ENCODE measurements around the gene NUBP2.

NUBP2 gene

DNA sequence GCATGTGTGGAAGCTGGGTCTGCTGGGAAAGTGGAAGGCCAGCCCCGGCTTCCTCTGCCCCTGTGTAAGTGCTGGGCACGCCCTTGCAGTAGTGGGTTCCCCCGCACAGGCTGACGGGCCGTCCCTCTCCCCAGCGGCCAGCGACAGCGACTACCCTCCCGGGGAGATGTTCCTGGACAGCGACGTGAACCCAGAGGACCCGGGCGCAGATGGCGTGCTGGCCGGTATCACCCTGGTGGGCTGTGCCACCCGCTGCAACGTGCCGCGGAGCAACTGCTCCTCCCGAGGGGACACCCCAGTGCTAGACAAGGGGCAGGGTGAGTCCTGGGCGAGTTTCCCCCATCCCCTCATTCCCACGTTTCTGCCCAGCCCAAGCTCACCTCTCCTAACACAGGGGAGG, 16.9 kb upstream of the NUBP2 start:
- Histone ChIP-seq H3K36me3 (ENCODE audit: control insufficient read depth in 4 of 4, insufficient read depth in 4 of 4, low read length in 3 of 4) (peaks cover 7 to 91% (median 55%) of the 10 kb centered on the region in 4 experiments), H3K27me3 (replicated peaks in 2 of 5; ENCODE audit: control insufficient read depth in 4 of 5, insufficient read depth in 5 of 5, low read length in 4 of 5) (no peaks in the 10 kb centered on the region), H3K9me3 (ENCODE audit: control extremely low read depth in 1 of 5, control insufficient read depth in 4 of 5, insufficient read depth in 2 of 5, low read depth in 1 of 5, low read length in 4 of 5) (no peaks in the 10 kb centered on the region), H3K27ac (ENCODE audit: insufficient read depth in 1 of 2, low read depth in 1 of 2, low read length in 2 of 2, poor library complexity in 1 of 2, severe bottlenecking in 2 of 2) (no peak overlapping the region), H3K4me1 (ENCODE audit: control extremely low read depth in 1 of 4, control insufficient read depth in 4 of 4, insufficient read depth in 4 of 4, low read length in 3 of 4) (peaks cover 0 to 9% (median 7%) of the 10 kb centered on the region in 4 experiments), H3K4me3 (ENCODE audit: control insufficient read depth in 1 of 7, extremely low read depth in 1 of 7, insufficient read depth in 4 of 7, low read depth in 2 of 7, low read length in 6 of 7) (no peak overlapping the region)
- DNase-seq = no peak
- WGBS (ENCODE audit: insufficient coverage) = 93% methylated on average over 20 of the region's 22 CpGs
- POLR2A ChIA-PET = interaction anchor here (0.6 kb wide), 1 partner anchor 12 kb away, joined by 3 read pairs; no protein-coding TSS in a partner anchor
- CTCF ChIA-PET = no interaction called here

DNA sequence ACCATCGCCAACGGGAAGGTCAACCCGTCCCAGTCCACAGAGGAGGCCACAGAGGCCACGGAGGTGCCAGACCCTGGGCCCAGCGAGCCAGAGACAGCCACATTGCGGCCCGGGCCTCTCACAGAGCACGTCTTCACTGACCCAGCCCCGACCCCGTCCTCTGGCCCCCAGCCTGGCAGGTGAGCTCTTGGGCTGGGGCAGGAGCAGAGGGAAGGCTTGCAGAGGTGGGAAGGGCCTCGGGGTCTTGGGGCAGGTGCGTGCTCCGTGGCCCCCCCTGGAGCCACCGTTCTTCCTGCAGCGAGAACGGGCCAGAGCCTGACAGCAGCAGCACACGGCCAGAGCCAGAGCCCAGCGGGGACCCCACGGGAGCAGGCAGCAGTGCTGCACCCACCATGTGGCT, 16.5 kb upstream of the NUBP2 start:
- Histone ChIP-seq H3K9me3 (ENCODE audit: control extremely low read depth in 1 of 5, control insufficient read depth in 4 of 5, insufficient read depth in 2 of 5, low read depth in 1 of 5, low read length in 4 of 5) (no peaks in the 10 kb centered on the region), H3K27me3 (replicated peaks in 2 of 5; ENCODE audit: control insufficient read depth in 4 of 5, insufficient read depth in 5 of 5, low read length in 4 of 5) (no peaks in the 10 kb centered on the region), H3K4me3 (ENCODE audit: control insufficient read depth in 1 of 7, extremely low read depth in 1 of 7, insufficient read depth in 4 of 7, low read depth in 2 of 7, low read length in 6 of 7) (no peak overlapping the region), H3K36me3 (ENCODE audit: control insufficient read depth in 4 of 4, insufficient read depth in 4 of 4, low read length in 3 of 4) (peaks cover 7 to 88% (median 53%) of the 10 kb centered on the region in 4 experiments), H3K27ac (ENCODE audit: insufficient read depth in 1 of 2, low read depth in 1 of 2, low read length in 2 of 2, poor library complexity in 1 of 2, severe bottlenecking in 2 of 2) (no peak overlapping the region), H3K4me1 (ENCODE audit: control extremely low read depth in 1 of 4, control insufficient read depth in 4 of 4, insufficient read depth in 4 of 4, low read length in 3 of 4) (peaks cover 0 to 10% (median 8%) of the 10 kb centered on the region in 4 experiments)
- CTCF ChIA-PET = no interaction called here
- DNase-seq = no peak
- POLR2A ChIA-PET = interaction anchor here (0.6 kb wide), 1 partner anchor 11 kb away, joined by 3 read pairs; no protein-coding TSS in a partner anchor
- WGBS (ENCODE audit: insufficient coverage) = 100% methylated on average over 18 of the region's 19 CpGs

DNA sequence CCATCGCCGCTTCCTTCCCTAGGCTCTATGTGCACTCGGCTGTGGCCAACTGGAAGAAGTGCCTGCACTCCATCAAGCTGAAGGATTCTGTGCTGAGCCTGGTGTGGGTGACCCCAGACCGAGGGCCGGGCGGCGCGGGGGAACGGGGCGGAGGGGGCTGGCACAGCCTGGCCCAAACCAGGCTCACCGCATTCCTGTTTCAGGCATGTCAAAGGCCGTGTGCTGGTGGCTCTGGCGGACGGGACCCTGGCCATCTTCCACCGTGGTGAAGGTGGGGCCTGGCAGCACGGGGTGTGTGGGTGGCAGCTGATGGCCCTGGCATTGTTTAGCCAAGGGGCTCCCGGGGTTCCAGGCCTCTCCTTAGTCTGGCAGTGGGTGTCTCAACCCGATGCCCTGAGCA, 16.1 kb upstream of the NUBP2 start:
- no peak for DNase-seq
- ChIA-PET CTCF (no interaction called here), POLR2A (no interaction called here)
- Histone ChIP-seq H3K9me3 (ENCODE audit: control extremely low read depth in 1 of 5, control insufficient read depth in 4 of 5, insufficient read depth in 2 of 5, low read depth in 1 of 5, low read length in 4 of 5) (no peaks in the 10 kb centered on the region), H3K27me3 (replicated peaks in 2 of 5; ENCODE audit: control insufficient read depth in 4 of 5, insufficient read depth in 5 of 5, low read length in 4 of 5) (no peaks in the 10 kb centered on the region), H3K4me1 (ENCODE audit: control extremely low read depth in 1 of 4, control insufficient read depth in 4 of 4, insufficient read depth in 4 of 4, low read length in 3 of 4) (peaks cover 0 to 11% (median 10%) of the 10 kb centered on the region in 4 experiments), H3K27ac (ENCODE audit: insufficient read depth in 1 of 2, low read depth in 1 of 2, low read length in 2 of 2, poor library complexity in 1 of 2, severe bottlenecking in 2 of 2) (no peak overlapping the region), H3K4me3 (ENCODE audit: control insufficient read depth in 1 of 7, extremely low read depth in 1 of 7, insufficient read depth in 4 of 7, low read depth in 2 of 7, low read length in 6 of 7) (no peak overlapping the region), H3K36me3 (ENCODE audit: control insufficient read depth in 4 of 4, insufficient read depth in 4 of 4, low read length in 3 of 4) (peaks cover 7 to 87% (median 51%) of the 10 kb centered on the region in 4 experiments)
- 98% methylated on average over 9 of the region's 18 CpGs for WGBS (ENCODE audit: insufficient coverage)

DNA sequence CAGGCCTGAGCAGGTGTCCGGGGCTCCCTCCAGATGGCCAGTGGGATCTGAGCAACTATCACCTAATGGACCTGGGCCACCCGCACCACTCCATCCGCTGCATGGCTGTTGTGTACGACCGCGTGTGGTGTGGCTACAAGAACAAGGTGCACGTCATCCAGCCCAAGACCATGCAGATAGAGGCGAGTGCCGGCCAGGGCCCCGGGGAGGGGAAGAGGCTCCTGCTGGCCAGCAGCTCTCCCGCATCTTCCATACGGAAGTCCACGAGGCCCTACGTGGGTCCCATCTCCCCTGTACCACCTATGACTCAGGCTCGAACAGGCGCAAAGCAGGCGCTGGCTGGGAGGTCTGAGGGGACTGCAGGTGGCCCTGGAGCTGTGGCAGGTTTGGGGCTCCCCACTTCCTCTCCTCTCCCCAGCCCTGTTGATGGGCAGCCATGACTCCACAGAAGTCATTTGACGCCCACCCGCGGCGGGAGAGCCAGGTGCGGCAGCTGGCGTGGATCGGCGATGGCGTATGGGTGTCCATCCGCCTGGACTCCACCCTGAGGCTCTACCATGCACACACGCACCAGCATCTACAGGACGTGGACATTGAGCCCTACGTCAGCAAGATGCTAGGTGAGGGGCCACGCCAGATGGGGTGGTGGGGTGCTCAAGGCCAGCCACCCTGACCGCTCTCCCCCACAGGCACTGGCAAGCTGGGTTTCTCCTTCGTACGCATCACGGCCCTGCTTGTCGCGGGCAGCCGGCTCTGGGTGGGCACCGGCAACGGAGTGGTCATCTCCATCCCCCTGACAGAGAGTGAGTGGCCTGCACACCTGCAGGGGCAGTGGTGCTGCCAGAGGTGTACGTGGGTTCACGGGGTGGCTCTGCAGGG, 15.4 kb upstream of the NUBP2 start:
- H3K4me3 ChIP-seq (ENCODE audit: control insufficient read depth in 1 of 7, extremely low read depth in 1 of 7, insufficient read depth in 4 of 7, low read depth in 2 of 7, low read length in 6 of 7) = no peak overlapping the region
- H3K4me1 ChIP-seq (ENCODE audit: control extremely low read depth in 1 of 4, control insufficient read depth in 4 of 4, insufficient read depth in 4 of 4, low read length in 3 of 4) = peaks cover 0 to 18% (median 16%) of the 10 kb centered on the region in 4 experiments
- H3K27me3 ChIP-seq (replicated peaks in 2 of 5; ENCODE audit: control insufficient read depth in 4 of 5, insufficient read depth in 5 of 5, low read length in 4 of 5) = no peaks in the 10 kb centered on the region
- CTCF ChIA-PET = no interaction called here
- 96% methylated on average over 38 of the region's 42 CpGs for WGBS (ENCODE audit: insufficient coverage)
- POLR2A ChIA-PET = no interaction called here
- H3K36me3 ChIP-seq (ENCODE audit: control insufficient read depth in 4 of 4, insufficient read depth in 4 of 4, low read length in 3 of 4) = peaks cover 7 to 83% (median 45%) of the 10 kb centered on the region in 4 experiments
- no peak overlapping the region for H3K27ac ChIP-seq (ENCODE audit: insufficient read depth in 1 of 2, low read depth in 1 of 2, low read length in 2 of 2, poor library complexity in 1 of 2, severe bottlenecking in 2 of 2)
- DNase-seq = no peak
- H3K9me3 ChIP-seq (ENCODE audit: control extremely low read depth in 1 of 5, control insufficient read depth in 4 of 5, insufficient read depth in 2 of 5, low read depth in 1 of 5, low read length in 4 of 5) = no peaks in the 10 kb centered on the region

DNA sequence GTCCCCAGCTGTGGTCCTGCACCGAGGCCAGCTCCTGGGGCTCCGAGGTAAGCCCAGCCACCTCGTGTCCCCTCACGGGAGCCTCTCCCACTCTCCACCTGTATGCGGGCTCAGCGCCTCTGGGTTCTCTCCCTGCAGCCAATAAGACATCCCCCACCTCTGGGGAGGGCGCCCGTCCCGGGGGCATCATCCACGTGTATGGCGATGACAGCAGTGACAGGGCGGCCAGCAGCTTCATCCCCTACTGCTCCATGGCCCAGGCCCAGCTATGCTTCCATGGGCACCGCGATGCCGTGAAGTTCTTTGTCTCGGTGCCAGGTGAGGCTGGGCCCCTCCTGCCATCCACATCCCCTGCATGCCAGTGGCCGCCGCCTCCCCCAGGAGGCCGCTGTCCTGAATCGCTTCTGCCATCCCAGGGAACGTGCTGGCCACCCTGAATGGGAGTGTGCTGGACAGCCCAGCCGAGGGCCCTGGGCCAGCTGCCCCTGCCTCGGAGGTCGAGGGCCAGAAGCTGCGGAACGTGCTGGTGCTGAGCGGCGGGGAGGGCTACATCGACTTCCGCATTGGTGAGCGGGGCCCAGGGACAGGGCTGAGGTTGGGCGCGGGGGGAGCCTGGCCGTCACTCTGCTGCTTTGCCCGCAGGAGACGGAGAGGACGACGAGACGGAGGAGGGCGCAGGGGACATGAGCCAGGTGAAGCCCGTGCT, 14.5 kb upstream of the NUBP2 start:
- H3K36me3 ChIP-seq (ENCODE audit: control insufficient read depth in 4 of 4, insufficient read depth in 4 of 4, low read length in 3 of 4) = peaks cover 7 to 75% (median 37%) of the 10 kb centered on the region in 4 experiments
- no peak overlapping the region for H3K4me3 ChIP-seq (ENCODE audit: control insufficient read depth in 1 of 7, extremely low read depth in 1 of 7, insufficient read depth in 4 of 7, low read depth in 2 of 7, low read length in 6 of 7)
- CTCF ChIA-PET = no interaction called here
- WGBS (ENCODE audit: insufficient coverage) = 96% methylated on average over 31 of the region's 41 CpGs
- DNase-seq = no peak
- H3K9me3 ChIP-seq (ENCODE audit: control extremely low read depth in 1 of 5, control insufficient read depth in 4 of 5, insufficient read depth in 2 of 5, low read depth in 1 of 5, low read length in 4 of 5) = no peaks in the 10 kb centered on the region
- POLR2A ChIA-PET = no interaction called here
- no peak overlapping the region for H3K27ac ChIP-seq (ENCODE audit: insufficient read depth in 1 of 2, low read depth in 1 of 2, low read length in 2 of 2, poor library complexity in 1 of 2, severe bottlenecking in 2 of 2)
- peaks cover 0 to 21% (median 19%) of the 10 kb centered on the region in 4 experiments for H3K4me1 ChIP-seq (ENCODE audit: control extremely low read depth in 1 of 4, control insufficient read depth in 4 of 4, insufficient read depth in 4 of 4, low read length in 3 of 4)
- H3K27me3 ChIP-seq (replicated peaks in 2 of 5; ENCODE audit: control insufficient read depth in 4 of 5, insufficient read depth in 5 of 5, low read length in 4 of 5) = no peaks in the 10 kb centered on the region

DNA sequence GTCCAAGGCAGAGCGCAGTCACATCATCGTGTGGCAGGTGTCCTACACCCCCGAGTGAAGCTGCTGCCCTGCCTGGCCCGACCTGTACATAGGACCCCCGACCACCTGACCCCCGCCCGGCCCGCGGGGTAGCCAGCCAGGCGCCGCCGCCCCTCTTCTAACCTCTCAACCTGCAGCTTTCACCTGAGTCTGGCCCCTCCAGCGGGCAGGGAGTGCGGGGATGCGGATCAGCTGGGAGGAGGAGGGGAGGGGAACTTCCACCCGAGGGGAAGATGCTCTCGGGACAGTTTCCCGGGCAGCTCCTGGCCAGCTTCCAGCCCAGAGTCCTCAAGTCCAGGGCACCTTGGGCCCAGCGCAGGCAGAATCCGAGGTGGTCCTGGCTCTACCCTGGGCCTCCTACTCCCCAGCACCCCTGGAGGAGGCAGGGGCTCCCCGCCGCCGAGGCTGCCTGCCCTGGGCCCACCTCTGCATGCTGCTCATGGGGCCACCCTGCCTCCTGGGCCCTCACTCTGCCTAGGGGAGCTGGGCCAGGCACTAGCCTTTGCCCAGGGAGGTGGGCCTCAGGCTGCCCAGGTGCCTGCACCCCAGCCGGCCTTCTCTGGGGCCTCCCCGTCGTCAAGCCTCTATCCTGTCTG, 13.9 kb upstream of the NUBP2 start:
- Histone ChIP-seq H3K27me3 (replicated peaks in 2 of 5; ENCODE audit: control insufficient read depth in 4 of 5, insufficient read depth in 5 of 5, low read length in 4 of 5) (no peaks in the 10 kb centered on the region), H3K9me3 (ENCODE audit: control extremely low read depth in 1 of 5, control insufficient read depth in 4 of 5, insufficient read depth in 2 of 5, low read depth in 1 of 5, low read length in 4 of 5) (no peaks in the 10 kb centered on the region), H3K4me1 (ENCODE audit: control extremely low read depth in 1 of 4, control insufficient read depth in 4 of 4, insufficient read depth in 4 of 4, low read length in 3 of 4) (peaks cover 0 to 24% (median 21%) of the 10 kb centered on the region in 4 experiments), H3K36me3 (ENCODE audit: control insufficient read depth in 4 of 4, insufficient read depth in 4 of 4, low read length in 3 of 4) (peaks cover 7 to 70% (median 35%) of the 10 kb centered on the region in 4 experiments), H3K4me3 (ENCODE audit: control insufficient read depth in 1 of 7, extremely low read depth in 1 of 7, insufficient read depth in 4 of 7, low read depth in 2 of 7, low read length in 6 of 7) (no peak overlapping the region), H3K27ac (ENCODE audit: insufficient read depth in 1 of 2, low read depth in 1 of 2, low read length in 2 of 2, poor library complexity in 1 of 2, severe bottlenecking in 2 of 2) (no peak overlapping the region)
- no peak for DNase-seq
- ChIA-PET POLR2A (no interaction called here), CTCF (no interaction called here)
- WGBS (ENCODE audit: insufficient coverage) = 92% methylated on average over 14 of the region's 26 CpGs

All from common myeloid progenitor, CD34-positive (primary cell).